NCI-H1694 (cell line): Measurements from ENCODE around the gene ZCCHC18.

ENCODE experiments used
- DNase-seq: peaks from one replicate; lab custom pipeline; 2025; lab: John Stamatoyannopoulos, UW

ZCCHC18 gene

GRCh38 chrX:104134583-104135261 lies 22.4 kb downstream of the ZCCHC18 start:
- no peak for DNase-seq

- DNase-seq = no peak
Observed at GRCh38 chrX:104135677-104136076, 23.4 kb downstream of the ZCCHC18 start.

DNA sequence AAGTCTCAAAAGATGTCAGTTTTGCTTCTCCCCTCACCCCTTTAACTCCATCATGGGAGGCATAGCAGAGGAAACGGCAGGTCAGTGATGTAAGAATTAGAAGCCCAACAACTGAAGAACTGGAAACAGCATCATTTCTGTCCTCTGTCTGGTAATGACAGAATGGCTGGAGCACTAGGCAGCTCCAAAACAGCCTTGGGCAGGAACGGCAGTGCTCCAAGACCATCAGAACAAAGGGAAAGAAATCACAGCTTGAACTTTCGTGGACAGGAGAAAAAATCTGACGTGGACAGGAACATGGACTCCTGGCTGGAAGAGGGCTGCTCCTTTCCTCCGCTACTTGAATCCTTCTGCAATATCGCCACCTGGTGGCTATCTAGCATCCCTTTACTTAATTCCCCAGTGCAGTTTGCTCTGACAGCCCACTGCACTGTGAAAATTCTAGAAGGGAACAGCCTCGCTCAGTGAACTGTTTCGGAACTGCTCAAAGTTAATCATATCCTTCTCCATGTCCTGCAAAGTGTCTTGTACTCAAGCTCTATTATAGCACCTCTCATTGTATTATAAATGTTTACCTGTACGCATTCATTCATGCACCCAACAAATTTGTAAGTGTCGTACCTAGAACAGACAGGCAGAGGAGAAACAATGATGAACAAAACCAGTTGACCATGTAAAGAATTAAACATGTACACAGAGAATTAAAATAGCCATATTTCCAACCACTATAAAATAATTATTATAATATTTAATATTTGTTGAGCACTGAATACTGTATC lies 24.1 kb downstream of the ZCCHC18 start:
- DNase-seq = peak; percentile 89

DNA sequence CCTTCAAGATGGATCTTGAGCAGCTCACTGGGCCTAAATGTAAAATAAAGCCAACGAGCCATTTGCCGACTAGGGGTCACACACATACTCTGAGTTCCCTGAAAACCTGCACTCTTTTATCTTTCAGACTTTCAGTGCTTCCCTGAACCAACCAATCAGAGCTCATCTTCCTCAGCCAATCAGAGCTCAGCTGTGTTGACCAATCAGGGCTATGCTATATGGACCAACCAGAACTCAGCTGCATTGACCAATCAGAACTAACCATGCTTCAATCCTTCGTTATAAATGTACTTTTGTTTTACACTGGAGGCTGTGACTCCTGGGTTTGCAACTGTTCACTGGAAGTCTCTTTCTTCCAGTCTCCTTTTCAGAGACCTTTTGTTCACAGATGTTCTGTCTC lies 25.2 kb downstream of the ZCCHC18 start:
- DNase-seq = no peak

DNA sequence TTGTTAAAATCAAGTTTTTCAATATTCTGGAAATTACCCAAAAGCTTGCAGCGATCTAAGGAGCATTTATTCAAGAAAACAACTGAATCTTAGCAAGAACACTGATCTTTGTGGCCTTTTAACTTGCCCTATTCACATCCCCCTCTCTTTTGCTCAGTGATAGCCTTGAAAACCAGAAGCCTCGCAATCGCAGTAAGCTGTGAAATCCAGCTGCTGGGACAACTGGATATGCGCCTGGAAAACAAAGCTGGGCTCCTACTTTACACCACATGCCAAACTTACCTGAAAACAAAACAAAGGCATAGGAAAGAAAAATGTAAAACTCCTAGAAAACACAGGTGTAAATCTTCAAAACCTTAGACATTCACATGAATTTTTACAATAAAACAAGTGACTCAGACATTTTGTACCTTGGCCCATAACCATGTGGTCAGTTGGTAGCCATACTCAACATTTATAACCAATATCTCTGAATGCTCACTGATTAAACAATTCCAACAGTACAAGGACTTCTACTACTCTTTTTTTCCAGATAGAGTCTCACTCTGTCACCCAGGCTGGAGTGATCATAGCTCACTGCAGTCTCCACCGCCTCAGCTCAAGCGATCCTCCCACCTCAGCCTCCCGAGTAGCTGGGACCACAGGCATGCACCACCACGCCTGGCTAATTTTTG lies 28.9 kb downstream of the ZCCHC18 start:
- no peak for DNase-seq

DNA sequence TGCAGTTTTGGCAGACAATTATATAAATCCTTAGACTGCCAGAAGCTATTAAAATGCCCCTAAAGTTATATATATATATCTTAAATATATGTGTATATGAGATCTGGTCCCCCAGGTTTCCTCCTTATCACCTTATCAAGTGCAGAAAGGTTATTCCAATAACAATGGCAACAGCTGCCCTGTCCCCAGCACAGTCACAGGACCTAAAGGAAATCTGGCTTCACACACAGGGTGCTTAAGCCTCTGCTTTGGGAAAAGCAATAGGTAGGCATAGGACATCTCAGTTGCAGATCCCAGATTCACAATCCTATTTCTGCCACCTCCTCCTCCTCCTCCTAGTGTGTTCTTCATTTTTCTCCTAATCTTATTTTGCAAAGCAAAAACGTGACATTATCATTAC lies 38.7 kb downstream of the ZCCHC18 start:
- DNase-seq = no peak

DNA sequence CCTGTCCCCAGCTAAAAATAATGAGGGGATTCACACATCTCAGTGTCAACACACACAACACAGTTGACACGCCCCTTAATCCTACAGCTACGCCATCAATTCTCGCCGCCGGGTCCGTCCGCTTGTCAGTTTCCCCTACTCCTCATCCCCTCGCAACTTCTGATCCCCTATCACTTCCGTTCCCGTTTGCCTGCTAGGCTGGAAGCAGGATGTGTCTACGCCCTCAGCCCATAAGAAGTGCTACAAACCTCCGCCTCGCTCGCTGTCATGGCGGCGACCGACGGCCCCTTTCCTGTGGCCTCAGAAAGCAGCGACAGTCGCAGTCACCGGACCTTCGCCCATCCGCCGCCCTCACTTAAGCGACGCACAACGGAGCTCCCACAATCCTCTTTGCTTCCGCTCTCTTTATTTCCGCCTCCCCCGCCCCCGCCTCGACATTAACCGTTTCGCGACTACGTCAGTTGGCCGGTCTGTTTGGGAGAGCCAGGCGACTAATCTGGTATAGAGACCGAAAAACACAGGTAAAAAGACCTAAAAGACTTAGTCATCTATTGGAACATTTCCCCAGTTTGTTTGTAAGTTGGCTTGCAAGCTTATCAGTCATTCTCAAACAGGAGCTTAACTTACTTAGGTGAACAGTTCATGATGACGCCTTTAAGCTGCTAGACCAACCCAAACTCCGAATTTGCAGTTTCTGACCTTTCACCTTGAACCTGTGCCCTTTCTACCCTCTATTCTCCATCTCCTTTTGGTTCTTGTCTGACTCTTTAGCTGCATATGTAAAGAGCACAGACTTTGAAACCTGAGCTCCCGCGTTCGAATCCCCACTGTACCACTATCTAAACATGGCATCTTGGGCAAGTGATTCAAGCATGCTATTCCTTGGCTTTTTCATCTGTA lies 44.6 kb downstream of the ZCCHC18 start, which contains the start of gene SLC25A53:
SLC25A53 (minus strand) TSS at position 380 of the 900 bp plus-strand sequence. CDS start 51,752 bp downstream, outside the sequence.
- DNase-seq = peak; percentile 91
